Measurements from ENCODE around the gene GLDC.

GLDC gene

GRCh38 chr9:6665628-6666027 is 20.1 kb upstream of the GLDC start:
- DNase-seq = no peak

- no peak for DNase-seq
Observed at GRCh38 chr9:6664204-6664680, 18.7 kb upstream of the GLDC start.

DNA sequence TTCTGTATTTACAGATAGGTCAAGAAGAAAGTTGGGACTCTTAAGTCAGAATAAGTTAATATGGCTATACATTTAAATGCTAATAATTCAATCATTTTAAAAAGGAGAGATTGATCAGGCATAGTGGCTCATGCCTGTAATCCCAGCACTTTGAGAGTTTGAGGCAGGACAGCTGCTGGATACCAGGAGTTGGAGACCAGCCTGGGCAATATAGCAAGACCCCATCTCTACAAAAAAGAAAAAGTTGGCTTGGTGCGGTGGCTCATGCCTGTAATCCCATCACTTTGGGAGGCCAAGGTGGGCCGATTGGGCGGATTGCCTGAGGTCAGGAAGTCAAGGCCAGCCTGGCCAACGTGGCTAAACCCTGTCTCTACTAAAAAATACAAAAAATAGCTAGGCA is 15.0 kb upstream of the GLDC start:
- no peak for DNase-seq

DNA sequence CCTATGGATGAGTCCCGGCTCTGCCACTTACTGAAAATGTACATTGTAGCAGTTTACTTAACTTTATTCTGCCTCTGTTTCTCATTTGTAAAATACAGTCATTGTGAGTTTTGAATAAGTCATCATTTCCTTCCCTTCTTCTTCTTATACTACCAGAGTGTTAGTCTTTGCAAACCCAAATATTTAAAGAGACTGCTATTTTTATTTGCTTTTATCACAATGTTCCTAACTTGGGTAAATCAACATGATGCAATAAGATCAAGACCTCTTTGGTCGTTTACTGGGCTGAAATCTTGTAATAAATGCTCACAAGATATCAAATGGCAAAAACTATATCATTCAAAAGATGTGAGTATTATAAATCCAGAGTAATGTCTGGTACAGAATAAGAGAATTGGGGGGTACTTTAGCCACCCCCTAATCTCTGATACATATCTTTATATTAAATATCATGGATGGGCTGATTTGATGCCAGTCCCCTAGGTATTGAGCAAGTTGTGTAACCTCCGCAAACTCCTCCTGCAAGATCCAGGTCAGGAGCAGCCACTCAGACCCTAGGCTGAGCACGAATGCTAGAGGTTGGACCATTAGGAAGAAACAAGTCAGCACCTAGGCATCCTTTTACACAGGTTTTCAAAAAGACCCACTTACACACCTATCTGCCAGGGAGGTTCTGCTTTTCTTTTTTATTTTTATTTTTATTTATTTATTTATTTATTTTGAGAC is 13.3 kb upstream of the GLDC start:
- DNase-seq = no peak

- DNase-seq = no peak
Observed at GRCh38 chr9:6656614-6657300, 11.2 kb upstream of the GLDC start.

- no peak for DNase-seq
Observed at GRCh38 chr9:6655036-6655435, 9.5 kb upstream of the GLDC start.

DNA sequence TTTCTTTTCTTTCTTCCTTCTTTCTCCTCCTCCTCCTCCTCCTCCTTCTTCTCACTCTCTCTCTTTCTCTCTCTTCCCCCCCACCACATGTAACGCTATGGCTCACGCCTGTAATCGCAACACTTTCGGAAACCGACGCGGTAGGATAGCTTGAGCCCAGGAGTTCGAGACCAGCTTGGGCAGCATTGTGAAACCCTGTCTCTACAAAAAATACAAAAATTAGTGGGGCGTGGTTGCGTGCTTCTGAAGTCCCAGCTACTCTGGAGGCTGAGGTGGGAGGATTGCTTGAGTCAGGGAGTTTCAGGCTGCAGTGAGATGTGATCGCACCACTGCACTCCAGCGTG is 736 bp upstream of the GLDC start:
- no peak for DNase-seq

GRCh38 chr9:6645105-6645354 is 499 bp downstream of the GLDC start:
- peak in 12 of 51 donors; percentile 2 to 32 (median 16) for DNase-seq

DNA sequence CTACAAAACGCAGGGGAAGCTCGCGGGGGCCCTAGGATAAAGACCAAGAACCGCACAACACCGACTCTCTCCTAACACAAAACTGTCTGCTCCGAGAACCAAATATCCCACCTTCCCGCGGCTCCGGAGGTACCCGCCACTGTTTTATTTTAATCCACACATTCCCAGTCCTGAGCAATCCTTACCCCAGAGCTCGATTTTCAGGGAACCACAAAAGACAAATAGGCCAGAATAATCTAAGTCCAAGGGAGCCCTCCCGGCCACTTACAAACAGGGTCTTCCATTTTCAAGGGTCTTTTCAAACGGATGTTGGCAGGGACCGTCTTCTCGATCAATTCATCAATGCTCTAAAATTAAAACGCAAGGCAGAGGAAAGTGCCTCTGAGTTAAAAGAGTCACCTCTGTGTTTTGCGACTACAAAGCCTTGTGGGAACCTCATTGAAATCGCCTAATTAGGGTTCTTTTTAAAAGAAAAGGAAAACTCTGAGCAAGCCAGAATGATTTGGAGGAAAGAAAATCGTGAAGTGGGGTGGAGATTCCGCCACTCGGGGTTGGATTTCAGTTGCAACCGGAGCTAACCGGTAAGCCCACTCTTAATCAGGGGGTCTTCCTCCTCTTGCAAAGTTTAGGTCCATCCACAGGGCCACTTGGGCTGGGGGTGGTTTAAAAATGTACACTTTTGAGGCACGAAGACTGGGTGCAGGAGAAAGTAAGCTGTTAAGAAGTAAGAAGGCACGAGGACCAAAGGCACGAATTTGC is 1.0 kb downstream of the GLDC start:
- peak in 2 of 51 donors; percentile 2 for DNase-seq

GRCh38 chr9:6641961-6642360 is 3.6 kb downstream of the GLDC start:
- no peak for DNase-seq

- no peak for DNase-seq
Observed at GRCh38 chr9:6641561-6641960, 4.0 kb downstream of the GLDC start.

GRCh38 chr9:6641056-6641455 is 4.5 kb downstream of the GLDC start:
- DNase-seq = no peak

DNA sequence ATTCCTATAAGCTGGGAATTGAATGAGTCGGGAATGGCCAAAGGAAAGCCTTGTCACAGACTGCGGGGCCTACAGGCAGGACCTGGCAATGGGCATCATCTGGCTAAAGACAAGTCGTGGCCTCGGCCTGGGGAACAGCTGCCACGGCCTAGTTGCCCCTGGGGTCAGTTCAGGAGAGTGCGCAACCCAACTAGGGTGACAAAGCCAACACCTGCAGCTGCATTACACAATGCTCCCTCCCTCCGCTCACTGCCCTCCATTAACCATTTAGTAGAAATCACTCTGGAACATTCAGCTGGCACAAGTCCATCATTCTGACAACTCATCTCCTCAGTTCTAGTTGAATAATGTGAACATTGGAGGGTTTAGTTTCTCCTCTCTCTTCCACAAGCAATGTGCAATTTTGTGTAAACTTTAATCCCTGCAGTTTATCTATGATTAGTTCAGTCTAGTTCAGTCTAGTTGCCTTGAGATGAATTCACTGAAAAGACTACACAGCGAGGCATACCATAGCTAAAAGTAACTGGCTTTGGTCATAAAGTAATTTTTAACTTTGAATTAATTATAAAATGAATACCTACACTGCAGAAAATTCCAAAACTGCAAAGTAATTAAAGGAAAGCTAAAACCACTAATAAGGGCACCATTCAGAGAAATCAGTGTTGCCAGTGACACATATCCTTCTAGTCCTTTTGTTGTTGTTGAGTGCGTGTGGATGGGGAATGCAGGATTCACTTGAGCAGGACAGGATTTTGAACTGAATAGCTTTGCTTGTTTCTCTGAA is 5.1 kb downstream of the GLDC start:
- DNase-seq = peak in 1 of 51 donors; percentile 1

GRCh38 chr9:6639622-6640021 is 5.9 kb downstream of the GLDC start:
- no peak for DNase-seq

DNA sequence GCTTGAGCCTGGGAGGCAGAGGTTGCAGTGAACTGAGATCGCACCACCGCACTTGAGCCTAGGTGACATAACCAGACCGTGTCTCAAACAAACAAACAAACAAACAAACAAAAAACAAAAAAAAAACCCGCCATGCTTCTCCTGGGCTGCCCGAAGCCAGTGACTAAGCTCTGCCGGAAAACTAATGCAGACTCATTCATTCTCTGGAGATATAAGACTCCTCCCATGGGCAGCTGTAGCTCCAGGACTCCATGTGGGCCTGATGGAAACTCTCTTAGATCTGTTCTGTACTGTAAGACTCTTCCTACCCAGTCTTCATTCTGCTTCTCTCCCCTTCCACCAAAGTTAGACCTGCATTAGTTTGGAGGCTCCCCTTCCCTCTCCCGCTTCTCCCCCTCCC is 11.1 kb downstream of the GLDC start:
- DNase-seq = no peak

DNA sequence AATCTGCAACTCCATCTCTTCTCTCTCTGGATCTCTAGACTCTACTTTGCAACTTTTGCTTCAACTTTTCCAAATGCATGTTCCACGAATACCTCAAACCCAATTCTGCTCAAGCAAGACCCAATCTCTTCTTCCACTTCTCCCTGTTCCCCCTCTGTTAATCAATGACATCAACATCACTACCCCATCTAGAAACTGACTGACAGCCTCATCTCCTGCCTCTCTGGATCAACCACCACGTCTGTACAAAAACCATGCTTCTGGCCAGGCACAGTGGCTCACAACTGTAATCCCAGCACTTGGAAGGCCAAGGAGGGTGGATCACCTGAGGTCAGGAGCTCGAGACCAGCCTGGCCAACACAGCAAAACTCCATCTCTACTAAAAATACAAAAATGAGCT is 12.2 kb downstream of the GLDC start:
- no peak for DNase-seq

DNA sequence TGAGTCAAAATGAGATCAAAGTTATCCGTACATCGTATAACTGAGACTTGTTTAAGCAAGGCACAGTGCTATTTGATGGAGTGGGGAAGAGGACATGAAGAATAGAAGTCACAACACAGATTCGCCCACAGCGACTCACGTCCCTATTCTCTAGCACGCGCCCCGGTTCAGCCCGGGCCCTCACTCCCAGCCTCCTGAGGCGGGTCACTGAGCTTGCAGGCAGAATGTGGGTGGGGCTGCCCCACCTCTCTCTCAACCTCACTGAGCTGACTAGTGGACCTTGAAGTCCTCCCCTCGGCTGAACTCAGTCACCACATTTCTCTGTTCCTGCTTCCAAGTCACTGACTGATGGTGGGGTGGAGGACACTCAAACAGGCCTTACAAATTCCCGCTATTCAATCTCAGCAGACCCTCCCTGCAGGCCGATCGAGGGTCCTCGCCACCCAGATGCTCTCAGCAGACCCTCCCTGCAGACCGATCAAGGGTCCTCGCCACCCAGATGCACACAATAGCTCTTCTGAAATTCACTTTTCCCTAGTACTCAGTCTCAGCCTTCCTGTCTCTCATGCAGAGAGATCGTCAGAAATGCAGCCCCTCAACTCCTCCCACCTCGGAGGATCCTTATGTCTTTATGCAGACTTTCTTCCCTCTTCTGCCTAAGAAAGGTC is 12.9 kb downstream of the GLDC start:
- no peak for DNase-seq

- no peak for DNase-seq
Observed at GRCh38 chr9:6631207-6631512, 14.4 kb downstream of the GLDC start.

GRCh38 chr9:6630502-6631206 is 14.9 kb downstream of the GLDC start:
- DNase-seq = peak in 1 of 51 donors; percentile 6

DNA sequence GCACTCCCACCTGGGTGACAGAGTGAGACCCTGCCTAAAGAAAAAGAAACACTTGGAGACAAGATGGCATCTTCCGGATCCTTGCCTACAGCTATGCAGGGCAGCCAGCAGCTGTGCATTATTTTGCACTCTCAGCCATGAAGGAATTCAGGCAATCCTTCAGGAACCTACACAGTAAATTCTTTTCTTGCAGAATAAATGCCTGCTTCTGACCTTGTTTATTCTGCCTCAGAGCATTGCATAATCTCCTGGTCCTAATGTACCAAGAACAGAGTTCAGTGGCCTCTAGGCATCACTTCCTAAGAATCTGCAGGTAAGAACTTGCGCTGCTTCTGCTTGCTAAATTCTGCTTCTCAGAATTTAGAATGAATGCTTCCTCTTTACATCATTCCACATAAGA is 16.8 kb downstream of the GLDC start:
- DNase-seq = no peak

GRCh38 chr9:6625363-6625762 is 20.2 kb downstream of the GLDC start:
- DNase-seq = no peak
